Osteocyte (in vitro differentiated cells): ENCODE data around the gene MPP1. TPM values are rescaled to one million over a fixed set of nuclear protein-coding genes. Genes with fewer than 3 reads are reported as not detected.
"Not testable (repeated sequence)": the region's sequence is repeated elsewhere in the genome, so short reads cannot be mapped to it uniquely, and the experiment has no call there.

ENCODE experiments used
- DNase-seq: peaks from one replicate; pipeline ENCODE4 v3.0.0; 2021; ENCODE audit warnings: mixed read lengths; ENCODE audit not compliant: unreplicated experiment; ENCODE audit errors: extremely low spot score
- H3K27ac Mint-ChIP-seq: one replicate; pipeline ENCODE4 v1.8.0; 2021; ENCODE audit warnings: mild to moderate bottlenecking, mixed read lengths; ENCODE audit not compliant: unreplicated experiment
- H3K27me3 Mint-ChIP-seq: one replicate; pipeline ENCODE4 v1.8.0; 2021; ENCODE audit warnings: mixed read lengths; ENCODE audit not compliant: unreplicated experiment
- H3K36me3 Mint-ChIP-seq: one replicate; pipeline ENCODE4 v1.8.0; 2021; ENCODE audit warnings: mixed read lengths; ENCODE audit not compliant: unreplicated experiment
- H3K4me1 Mint-ChIP-seq: one replicate; pipeline ENCODE4 v1.8.0; 2021; ENCODE audit warnings: mixed read lengths; ENCODE audit not compliant: unreplicated experiment
- H3K4me3 Mint-ChIP-seq: one replicate; pipeline ENCODE4 v1.8.0; 2021; ENCODE audit warnings: mild to moderate bottlenecking, moderate library complexity, mixed read lengths; ENCODE audit not compliant: unreplicated experiment
- H3K9me3 Mint-ChIP-seq: one replicate; pipeline ENCODE4 v1.8.0; 2021; ENCODE audit warnings: mixed read lengths; ENCODE audit not compliant: unreplicated experiment
- total RNA-seq: library from RNA; stranded (reverse); gene quantifications from 2 replicates; pipeline ENCODE4 v1.2.1, GENCODE V29; 2021
- TF ChIP-seq, protein P1 (sequence below): fragments of 200-600 bp; sonication (generic); IDR thresholded peaks from 2 replicates; pipeline ENCODE4 v1.5.0; 2021; ENCODE audit warnings: antibody characterized with exemption, mild to moderate bottlenecking, moderate library complexity

MPP1 gene
- total RNA-seq, 1 donor from 2014 or later = 11.2 TPM

DNA sequence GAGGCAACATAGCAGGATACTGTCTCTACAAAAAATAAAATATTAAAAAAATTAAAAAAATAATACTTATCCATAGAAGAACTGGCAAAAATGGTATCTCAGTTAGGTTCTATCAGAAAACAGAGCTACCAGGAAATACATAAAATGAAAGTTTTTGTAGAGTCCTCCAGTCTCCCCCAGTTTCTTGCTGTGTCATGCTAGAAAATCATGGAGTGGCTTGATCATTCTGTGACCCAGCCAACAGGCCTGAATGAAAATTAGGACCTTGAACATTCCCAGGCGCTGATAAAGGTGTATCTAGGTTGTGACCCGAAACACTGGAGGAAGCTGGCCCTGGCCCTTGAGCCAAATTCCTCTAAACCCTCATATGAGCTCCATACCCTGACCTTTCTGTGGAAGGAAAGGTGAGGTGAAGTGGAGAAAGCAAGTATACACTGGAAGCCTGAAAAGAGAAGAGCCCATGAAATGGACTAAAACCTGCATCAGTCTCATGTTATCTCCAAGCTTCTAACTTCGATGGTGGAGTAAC lies 28.5 kb upstream of the MPP1 start:
- no peak for DNase-seq
- Mint-ChIP-seq H3K4me1 (no peaks in the 10 kb centered on the region), H3K36me3 (peaks cover 2% of the 10 kb centered on the region), H3K4me3 (no peak overlapping the region), H3K27ac (no peak overlapping the region), H3K27me3 (peaks cover 15% of the 10 kb centered on the region), H3K9me3 (peaks cover 6% of the 10 kb centered on the region)
- TF ChIP-seq, protein P1, sequence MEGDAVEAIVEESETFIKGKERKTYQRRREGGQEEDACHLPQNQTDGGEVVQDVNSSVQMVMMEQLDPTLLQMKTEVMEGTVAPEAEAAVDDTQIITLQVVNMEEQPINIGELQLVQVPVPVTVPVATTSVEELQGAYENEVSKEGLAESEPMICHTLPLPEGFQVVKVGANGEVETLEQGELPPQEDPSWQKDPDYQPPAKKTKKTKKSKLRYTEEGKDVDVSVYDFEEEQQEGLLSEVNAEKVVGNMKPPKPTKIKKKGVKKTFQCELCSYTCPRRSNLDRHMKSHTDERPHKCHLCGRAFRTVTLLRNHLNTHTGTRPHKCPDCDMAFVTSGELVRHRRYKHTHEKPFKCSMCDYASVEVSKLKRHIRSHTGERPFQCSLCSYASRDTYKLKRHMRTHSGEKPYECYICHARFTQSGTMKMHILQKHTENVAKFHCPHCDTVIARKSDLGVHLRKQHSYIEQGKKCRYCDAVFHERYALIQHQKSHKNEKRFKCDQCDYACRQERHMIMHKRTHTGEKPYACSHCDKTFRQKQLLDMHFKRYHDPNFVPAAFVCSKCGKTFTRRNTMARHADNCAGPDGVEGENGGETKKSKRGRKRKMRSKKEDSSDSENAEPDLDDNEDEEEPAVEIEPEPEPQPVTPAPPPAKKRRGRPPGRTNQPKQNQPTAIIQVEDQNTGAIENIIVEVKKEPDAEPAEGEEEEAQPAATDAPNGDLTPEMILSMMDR = no peak

DNA sequence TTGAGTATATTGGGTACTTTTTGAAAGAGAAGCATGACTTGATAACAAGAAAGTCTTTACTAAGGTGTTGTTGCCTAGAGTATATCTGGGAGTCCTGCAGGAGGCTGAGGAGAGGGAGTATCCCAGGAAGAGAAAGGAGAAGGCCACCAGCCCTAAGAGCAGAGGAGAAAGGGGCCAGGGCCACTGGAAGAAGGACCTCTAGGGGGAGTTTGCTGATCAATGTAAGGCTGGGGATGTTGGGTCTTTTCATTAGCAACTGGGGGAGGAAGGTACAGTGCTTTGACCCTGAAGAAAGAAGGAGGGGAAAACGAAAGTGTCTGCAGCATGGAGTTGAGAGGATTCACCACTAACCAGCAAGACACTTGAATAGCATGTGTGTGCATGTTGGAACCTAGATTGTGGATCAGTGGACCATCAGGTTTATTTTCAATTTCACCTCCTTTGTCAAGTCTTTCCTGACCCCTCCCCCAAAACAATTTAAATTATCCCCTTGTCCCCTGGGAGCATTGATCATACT lies 24.7 kb upstream of the MPP1 start:
- no peak for DNase-seq
- Mint-ChIP-seq H3K27me3 (peaks cover 13% of the 10 kb centered on the region), H3K36me3 (peaks cover 2% of the 10 kb centered on the region), H3K4me1 (no peaks in the 10 kb centered on the region), H3K27ac (no peak overlapping the region), H3K9me3 (peaks cover 10% of the 10 kb centered on the region), H3K4me3 (no peak overlapping the region)
- TF ChIP-seq, protein P1 = no peak

GRCh38 chrX:154829134-154829533 lies 23.8 kb upstream of the MPP1 start:
- peaks cover 13% of the 10 kb centered on the region for H3K27me3 Mint-ChIP-seq
- H3K36me3 Mint-ChIP-seq = peaks cover 2% of the 10 kb centered on the region
- H3K9me3 Mint-ChIP-seq = peaks cover 10% of the 10 kb centered on the region
- no peak overlapping the region for H3K27ac Mint-ChIP-seq
- no peak overlapping the region for H3K4me3 Mint-ChIP-seq
- DNase-seq = no peak
- H3K4me1 Mint-ChIP-seq = no peaks in the 10 kb centered on the region
- TF ChIP-seq, protein P1 = no peak

GRCh38 chrX:154828016-154828408 lies 22.7 kb upstream of the MPP1 start:
- Mint-ChIP-seq H3K36me3 (peaks cover 2% of the 10 kb centered on the region), H3K27ac (no peak overlapping the region), H3K4me3 (no peak overlapping the region), H3K9me3 (peaks cover 10% of the 10 kb centered on the region), H3K4me1 (no peaks in the 10 kb centered on the region), H3K27me3 (peaks cover 17% of the 10 kb centered on the region)
- TF ChIP-seq, protein P1 = no peak
- DNase-seq = no peak

DNA sequence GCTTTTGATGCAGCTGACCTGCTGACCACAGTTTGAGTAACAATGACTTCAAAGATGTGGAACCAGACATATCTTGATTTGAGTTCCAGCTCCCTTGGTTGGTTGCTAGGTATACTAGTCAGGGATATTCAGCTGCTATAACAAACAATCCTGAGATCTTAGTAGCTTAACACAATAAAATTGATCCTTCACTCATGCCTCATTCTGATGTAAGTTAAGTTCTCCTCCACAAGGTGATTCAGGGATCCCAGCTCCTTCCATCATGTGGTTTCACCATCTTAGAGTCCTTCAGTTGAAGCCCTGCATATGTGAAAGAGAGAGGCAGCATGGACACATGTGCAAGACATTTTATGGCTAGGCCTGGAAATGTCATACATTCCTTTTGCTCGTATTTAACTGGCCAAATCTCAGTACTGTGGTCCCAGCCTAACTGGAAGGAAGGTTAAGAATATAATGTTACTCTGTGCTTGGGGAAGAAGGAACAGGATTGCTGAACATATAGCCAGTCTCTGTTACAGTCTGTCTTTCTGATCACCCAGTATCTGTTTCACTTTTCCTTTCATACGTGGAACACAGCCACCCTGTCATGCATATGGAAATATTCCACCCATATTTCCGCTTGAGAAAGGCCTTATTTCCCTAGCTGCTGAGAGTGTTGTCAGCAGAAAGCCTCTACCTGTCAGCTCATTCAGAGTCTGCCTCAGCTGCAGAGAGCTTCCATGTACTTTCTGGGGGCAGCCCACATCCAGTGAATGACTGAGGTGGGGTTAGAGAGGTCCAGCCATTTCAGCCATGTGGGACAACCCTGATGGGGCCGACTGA lies 22.1 kb upstream of the MPP1 start:
- Mint-ChIP-seq H3K27me3 (peaks cover 18% of the 10 kb centered on the region), H3K4me1 (no peaks in the 10 kb centered on the region), H3K4me3 (no peak overlapping the region), H3K9me3 (peaks cover 10% of the 10 kb centered on the region), H3K27ac (no peak overlapping the region), H3K36me3 (peaks cover 2% of the 10 kb centered on the region)
- no peak for DNase-seq
- TF ChIP-seq, protein P1 = no peak

GRCh38 chrX:154825586-154825985 lies 20.3 kb upstream of the MPP1 start:
- DNase-seq = not testable (repeated sequence)

More at GRCh38 chrX:154825586-154825985, 20.3 kb upstream of the MPP1 start:
- not testable (repeated sequence) for H3K9me3 Mint-ChIP-seq, H3K4me3 Mint-ChIP-seq, H3K27ac Mint-ChIP-seq, H3K4me1 Mint-ChIP-seq, H3K36me3 Mint-ChIP-seq
- H3K27me3 Mint-ChIP-seq = peaks cover 23% of the 10 kb centered on the region
